GM18502 (cell line): ENCODE results near the gene DHRS2.
A peak's percentile ranks its signal among the peaks of the same experiment; 100 is the strongest.
"Not testable (repeated sequence)": the region's sequence is repeated elsewhere in the genome, so short reads cannot be mapped to it uniquely, and the experiment has no call there.

Source experiments
- ATAC-seq: cut with Tn5 transposase; IDR thresholded peaks from one replicate; pipeline ENCODE4 v1.9.1; 2021; ENCODE audit warnings: mild to moderate bottlenecking; ENCODE audit not compliant: unreplicated experiment, poor library complexity

DHRS2 gene, protein sequence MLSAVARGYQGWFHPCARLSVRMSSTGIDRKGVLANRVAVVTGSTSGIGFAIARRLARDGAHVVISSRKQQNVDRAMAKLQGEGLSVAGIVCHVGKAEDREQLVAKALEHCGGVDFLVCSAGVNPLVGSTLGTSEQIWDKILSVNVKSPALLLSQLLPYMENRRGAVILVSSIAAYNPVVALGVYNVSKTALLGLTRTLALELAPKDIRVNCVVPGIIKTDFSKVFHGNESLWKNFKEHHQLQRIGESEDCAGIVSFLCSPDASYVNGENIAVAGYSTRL

DNA sequence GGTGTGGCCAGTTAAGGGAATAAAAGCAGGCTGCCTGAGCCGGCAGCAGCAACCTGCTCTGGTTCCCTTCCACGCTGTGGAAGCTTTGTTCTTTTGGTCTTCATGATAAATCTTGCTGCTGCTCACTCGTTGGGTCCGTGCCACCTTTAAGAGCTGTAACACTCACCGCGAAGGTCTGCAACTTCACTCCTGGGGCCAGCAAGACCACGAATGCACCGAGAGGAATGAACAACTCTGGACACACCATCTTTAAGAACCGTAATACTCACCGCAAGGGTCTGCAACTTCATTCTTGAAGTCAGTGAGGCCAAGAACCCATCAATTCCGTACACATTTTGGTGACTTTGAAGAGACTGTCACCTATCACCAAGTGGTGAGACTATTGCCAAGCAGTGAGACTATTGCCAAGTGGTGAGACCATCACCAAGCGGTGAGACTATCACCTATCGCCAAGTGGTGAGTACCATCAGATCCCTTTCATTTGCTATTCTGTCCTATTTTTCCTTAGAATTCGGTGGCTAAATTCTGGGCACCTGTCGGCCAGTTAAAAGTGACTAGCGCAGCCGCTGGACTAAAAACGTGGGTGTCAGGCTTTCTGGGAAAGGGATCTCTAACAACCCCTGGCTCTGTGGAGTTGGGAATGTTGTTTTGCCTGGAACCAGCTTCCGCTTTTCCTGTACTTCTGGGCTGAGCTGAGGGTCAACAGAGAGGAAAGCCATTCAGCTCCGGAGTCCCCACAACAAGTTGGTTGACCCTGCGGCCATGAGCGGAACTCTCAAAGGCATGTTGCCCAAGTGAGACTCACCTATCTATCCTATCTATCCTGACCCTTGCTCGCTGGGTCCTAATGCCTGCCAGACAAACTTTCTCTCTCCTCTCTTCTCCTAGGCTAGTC, at the start of gene DHRS2:
TSS of gene DHRS2 (plus strand) at position 48 of the 895 bp plus-strand sequence. CDS start 2,501 bp downstream, outside the sequence.
- no peak for ATAC-seq

DNA sequence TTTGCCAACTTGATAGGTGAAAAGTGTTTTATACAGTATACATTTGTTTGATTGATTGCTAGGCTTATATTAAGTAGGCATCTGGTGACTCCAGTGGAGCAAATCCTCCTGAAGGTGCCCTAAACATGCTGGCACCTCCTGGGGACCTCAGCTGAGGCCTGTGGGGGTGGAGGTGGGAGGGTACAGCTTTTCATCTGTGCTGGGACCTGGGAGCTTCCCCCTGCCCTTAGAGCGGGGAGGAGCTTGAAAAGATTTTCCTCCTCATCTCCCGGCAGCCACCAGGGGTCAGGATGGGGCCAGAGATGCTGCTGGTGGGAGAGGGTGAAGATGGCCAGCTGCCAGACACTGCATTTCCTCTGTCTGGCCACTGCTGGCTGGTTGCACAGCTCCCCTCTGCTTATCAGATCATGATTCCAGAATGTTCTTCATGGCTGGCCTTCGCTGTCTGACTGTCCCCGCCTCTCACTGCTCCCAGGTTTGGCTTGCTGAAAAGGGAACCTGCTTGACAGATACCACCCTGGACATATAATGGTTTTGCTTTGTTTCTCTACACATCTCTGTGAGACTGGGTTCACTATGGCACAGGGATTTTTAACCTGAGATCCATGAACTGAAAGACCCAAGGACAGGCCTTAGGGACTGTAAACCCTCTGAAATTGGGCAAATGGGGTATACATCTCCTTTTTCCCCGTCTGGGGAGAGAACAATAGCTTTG, 47.1 kb upstream of the DHRS2 start:
- ATAC-seq, result peak; percentile 98

DNA sequence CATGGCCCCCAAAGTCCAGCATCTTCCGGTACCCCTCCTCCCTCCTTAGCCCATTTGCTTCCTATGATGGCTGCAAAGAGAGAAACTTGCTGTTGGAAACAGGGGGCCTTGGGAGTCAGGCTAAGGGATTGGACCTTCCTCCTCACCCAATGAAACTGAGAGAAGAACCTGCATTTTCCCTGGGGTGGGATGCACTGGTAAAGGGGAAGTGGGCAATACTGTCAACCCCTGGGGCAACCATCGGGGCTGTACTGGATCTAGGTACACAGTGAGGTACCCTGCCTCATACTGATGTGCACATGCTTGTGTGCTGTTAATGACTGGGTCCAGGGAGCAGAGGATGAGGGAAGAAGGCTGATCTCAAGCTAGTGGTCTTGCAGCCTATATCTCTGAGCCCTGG, 46.6 kb upstream of the DHRS2 start:
- ATAC-seq, result no peak

DNA sequence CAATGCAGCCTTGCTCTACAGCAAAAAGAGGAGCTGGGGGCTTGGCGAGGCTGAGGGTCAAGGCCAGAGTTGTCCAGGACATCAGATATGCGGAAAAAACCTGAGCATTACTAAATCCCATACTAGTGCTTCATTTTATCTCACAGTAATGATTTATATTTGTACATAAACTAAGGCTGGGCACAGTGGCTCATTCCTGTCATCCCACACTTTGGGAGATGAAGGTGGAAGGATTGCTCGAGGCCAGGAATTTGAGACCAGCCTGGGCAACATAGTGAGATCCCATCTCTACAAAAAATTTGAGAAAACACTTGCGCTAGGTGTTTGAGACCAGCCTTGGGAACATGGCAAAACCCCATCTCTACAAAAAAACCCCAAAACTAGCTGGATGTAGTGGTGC, 46.0 kb upstream of the DHRS2 start:
- no peak for ATAC-seq

DNA sequence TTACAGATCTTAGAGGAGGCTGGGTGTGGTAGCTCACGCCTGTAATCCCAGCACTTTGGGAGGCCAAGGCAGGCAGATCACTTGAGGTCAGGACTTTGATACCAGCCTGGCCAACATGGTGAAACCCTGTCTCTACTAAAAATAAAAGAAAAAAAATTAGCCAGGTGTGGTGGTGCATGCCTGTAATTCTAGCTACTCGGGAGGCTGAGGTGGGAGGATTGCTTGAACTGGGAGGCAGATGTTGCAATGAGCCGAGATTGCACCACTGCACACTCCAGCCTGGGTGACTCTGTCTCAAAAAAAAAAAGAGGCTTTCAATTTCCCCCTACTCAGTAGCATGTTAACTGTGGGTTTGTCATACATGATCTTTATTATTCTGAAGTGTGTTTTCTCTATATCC, 42.0 kb upstream of the DHRS2 start:
- not testable (repeated sequence) for ATAC-seq

DNA sequence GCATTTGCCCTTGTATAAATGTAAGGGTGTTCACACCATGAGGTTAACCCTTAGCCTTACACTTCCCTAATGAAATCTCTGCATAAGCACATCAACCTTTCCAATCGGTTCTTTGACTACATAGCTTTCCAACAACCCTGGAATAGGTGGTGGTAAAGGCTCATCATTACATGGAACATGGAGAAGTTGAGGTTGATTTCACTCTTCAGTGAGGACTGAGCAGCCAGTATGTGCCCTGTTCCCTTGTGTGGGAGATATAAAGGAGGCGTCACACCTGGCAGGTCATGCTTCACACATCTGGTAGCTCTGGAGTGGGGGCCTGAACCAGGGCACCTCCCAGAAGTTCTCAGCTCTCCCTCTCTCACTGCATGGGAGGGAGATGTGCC, 35.8 kb upstream of the DHRS2 start:
- ATAC-seq, result no peak

DNA sequence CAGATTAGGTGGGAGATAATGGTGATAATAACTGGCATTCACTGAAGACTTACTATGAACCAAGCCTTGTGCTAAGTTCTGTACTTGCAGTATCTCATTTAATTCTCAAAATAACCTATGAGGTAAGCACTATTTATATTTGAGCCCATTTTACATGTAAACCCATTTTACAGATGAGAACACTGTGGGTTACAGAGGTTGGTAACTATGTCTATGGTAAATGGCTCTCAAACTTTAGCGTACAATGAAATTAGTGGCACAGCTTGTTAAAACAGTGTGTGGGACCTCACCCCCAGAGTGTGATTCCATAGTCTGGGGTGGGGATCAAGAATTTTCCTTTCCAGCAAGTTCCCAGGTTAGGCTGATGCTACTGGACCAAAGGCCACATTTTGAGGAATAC, 35.4 kb upstream of the DHRS2 start:
- no peak for ATAC-seq

DNA sequence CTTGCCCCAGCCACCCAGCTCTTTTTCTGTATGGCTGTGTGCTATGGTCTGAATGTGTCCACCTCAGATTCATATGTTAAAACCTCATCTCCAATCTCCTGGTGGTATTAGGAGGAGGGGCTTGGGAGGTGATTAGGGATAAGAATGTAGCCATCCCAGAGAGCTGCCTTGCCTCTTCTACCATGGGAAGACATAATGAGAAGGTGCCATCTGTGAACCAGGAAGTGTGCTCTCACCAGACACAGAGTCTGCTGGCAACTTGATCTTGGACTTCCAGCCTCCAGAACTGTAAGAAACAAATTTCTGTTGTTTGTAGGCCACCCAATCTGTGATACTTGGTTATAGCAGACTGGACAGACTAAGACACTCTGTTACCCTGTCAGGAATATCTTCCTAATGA, 34.7 kb upstream of the DHRS2 start:
- ATAC-seq, result no peak

DNA sequence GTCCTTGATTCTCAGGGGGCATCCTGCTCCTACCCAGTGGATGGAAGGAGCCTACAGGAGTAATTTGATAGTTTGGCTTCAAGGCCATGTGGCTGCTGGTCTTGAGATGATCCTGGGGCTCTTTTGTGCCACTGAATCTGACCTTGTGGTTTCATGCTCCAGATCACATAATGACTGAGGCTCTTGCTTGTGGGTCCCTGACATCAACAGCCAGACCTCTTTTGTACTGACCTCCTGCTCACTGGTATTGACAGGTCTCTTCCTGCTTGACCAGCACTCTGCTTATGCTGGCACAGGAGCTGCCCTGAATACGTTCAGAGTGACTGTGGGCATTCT, 34.4 kb upstream of the DHRS2 start:
- no peak for ATAC-seq

DNA sequence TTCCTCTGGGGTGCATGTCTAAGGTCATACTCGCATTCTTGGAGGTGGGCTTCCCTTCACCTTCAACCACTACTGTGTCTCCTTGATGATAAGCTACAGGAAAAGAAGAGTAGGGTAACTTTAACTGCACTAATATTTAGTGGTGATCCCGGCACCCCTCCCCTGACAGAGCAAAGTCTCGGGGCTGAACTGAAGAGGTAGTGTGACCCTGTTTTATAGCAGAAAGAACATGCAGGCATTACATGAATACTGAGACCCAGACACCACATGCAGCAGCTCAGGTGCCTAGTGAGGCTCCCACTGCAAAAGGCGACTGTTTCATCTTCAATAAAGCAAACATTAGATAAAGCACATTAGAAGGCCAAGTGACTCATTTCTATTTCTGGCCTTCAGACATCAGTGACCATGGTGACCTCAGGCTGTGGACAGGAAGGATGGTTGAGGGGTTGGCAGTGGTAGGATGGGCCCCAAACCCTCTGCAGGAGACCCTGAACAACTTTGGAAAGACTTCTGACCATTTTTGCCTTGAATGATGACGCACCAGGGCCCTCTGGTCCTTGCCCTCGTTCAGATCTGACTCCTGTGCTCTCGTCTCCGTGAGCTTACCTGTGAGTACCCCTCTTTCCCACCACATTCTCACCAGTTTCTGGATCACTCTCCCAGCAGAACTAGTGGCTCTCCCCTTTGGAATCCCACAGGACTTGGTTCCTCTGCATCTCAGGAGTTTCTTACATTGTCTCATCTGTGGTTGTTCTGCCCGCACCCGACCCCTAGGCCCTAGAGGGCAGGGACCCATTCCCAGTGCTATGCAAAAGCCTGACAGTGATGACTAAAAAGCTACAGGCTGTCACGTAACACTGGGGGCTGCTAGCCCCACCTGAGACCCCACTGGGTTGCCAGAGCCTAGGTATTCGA, 33.7 kb upstream of the DHRS2 start:
- ATAC-seq, result no peak

DNA sequence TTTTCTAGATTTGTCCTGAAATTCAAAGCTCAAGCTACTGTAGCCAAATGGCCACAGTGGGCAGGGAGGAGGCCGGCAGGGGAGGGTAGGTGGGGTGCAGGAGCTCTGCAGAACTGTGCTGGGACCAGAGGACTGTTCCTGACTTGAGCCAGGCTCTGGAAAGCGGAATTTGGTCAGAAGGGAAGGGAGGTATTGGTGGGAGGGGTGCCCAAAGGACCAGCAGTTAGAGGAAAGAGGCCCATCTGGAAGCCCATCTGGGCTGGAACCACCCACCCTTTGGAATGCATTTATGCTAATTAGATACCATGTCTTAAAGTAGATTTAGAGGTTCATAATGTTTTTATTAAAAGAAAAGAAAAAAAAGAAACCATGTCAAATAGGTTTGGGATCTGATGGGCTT, 33.1 kb upstream of the DHRS2 start:
- no peak for ATAC-seq

DNA sequence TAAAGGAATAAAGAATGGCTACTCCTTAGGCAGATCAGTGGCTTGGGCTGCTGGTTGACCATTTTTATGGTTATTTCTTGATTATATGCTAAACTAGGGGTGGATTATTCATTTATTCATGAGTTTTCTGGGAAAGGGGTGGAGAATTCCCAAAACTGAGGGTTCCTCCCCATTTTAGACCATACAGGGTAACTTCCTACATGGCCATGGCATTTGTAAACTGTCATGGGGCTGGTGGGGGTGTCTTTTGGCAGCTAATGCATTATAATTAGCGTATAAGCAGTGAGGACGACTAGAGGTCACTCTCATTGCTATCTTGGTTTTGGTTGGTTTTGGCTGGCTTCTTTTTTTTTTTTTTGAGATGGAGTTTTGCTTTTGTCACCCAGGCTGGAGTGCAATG, 32.0 kb upstream of the DHRS2 start:
- no peak for ATAC-seq

DNA sequence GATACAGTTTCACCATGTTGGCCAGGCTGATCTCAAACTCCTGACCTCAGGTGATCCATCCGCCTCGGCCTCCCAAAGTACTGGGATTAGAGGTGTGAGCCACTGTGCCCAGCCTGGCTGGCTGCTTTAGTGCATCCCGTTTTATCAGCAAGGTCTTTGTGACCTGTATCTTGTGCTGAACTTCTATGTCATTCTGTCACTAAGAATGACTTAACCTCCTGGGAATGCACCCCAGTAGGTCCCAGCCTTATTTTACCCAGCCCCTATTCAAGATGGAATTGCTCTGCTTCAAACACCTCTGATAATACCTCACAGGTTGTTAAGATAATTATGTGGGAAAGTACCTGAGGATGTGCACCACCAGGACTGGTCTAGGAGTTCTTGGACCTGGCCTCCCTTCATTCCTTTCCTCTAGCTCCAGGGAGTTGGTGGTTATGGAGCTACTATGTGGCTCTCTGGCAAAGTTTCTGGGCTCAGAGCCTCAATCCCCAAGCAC, 31.4 kb upstream of the DHRS2 start:
- ATAC-seq, result no peak

DNA sequence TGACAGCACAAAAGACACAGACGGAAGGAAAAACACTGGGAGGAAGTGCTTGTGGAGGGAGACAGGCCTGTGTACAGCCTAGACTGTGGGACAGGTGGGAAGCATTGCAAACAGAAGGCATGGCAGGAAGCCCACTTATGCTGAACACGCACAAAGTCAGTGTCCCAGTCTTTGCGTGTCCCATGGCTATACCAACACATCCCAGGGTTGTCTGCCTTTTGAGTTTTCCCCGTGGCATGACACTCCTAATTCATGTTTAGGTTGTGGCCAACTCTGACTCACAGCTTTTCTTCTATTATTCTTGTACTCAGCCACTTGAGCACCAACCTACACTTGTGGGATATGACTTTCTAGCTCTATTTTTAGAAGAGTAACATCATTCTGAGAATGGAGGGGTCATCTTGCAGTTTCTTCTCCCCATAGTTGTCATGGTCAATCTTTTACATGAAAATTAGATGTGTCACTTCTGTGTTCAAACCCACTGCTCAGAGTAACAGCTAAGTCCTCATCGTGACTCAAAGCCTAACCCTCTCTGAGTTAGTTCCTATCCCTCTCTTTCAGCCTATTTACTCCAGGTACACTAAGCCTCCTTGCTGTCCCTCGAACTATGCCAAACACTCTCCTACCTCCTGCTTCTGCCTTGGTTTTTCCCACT, 30.1 kb upstream of the DHRS2 start:
- ATAC-seq, result peak; percentile 88

DNA sequence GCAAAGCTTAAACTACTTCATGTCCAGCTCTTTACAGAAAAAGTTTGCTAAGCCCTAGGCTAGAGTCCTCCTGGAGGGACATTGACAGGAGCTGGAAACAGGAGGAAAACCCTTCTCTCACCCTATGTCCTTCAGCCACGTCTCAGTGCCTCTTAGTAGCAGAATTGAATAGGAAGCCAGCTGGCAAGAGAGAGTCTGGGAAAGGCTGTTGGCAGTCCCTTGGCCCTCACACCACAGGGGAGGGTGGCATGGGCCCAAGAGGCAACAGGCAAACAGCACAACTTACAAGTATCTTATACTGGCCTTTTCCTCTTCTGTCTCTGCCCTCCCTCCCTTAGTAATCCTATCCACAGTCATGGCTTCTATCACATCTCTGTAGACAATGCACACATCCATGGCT, 27.7 kb upstream of the DHRS2 start:
- ATAC-seq, result no peak

DNA sequence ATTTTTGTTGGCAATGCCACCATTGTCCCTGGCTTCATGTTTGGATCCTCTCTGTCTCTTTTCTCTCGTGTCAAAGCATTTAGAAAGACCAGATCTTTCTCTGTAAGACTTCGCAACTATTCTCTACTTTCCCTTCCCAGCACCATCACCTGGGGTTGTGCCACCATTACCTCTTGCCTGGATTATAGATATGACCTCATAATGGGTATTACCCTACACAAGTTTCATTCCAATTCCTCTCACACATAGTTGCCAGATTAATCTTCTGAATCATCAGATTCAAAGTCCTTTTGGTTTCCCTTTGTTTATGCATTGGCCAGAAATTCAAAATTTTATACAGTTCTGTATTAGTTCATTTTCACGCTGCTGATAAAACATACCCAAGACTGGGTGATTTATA, 27.2 kb upstream of the DHRS2 start:
- ATAC-seq, result no peak

DNA sequence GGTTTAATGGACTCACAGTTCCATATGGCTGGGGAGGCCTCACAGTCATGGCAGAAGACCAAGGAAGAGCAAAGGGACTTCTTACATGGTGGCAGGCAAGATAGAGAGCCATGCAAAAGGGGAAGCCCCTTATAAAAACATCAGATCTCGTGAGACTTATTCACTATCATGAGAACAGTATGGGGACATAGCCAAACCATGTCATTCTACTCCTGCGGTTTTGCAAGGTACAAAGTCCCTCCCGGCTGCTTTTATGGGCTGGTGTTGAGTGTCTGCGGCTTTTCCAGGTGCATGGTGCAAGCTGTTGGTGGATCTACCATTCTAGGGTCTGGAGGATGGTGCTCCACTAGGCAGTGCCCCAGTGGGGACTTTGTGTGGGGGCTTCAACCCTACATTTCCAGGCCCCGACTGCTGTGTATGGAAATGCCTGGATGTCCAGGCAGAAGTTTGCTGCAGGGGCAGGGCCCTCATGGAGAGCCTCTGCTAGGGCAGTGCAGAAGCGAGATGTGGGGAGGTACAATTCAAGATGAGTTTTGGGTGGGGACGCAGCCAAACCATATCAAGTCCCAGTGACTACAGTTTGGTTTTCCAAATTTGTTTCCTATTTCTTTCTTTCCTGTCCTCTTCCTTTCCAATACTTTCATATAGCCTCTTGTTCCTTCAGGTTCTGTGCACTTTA, 26.6 kb upstream of the DHRS2 start:
- not testable (repeated sequence) for ATAC-seq

DNA sequence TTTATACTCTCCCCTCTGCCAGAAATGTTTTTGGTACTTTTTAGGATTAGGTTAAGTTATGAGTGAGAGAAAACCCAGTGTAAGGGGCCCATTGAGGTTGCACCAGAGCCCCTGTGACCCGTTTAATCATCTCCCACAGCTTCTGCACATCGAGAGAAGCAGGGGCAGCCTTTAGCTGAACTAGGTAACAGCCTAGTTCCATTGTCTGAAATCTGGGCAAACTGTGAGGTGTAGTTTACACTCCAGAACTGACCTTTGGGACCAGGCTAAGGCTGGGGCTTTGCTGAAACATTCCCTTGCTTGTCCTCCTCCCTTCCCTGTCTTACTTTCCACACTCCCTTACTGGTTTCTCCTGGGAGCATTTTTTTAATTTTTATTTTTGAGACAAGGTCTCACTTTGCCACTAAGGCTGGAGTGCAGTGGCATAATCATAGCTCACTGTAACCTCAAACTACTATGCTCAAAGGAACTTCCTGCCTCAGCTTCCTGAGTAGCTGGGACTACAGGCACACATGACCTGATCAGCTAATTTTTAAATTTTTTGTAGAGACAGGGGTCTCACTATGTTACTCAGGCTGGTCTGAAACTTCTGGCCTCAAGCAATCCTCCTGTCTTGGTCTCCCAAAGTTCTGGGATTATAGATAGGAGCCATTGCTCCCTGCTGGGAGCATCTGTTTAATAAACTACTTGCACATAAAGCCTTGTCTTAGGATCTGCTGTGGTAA, 25.9 kb upstream of the DHRS2 start:
- ATAC-seq, result no peak
